Left lung (tissue), 10 donors: Measurements from ENCODE around the gene CLCN3. TPM values are rescaled to one million over a fixed set of nuclear protein-coding genes. Genes with fewer than 3 reads are reported as not detected.

Source experiments
- ATAC-seq: fragments of 200-7000 bp; cut with Tn5 transposase; one replicate; pipeline ENCODE4 v1.9.1; 2020; ENCODE audit warnings: moderate library complexity
- DNase-seq, 4 donors: peaks; one replicate each; pipeline ENCODE4 v3.0.0-alpha.2; 2013 to 2020
- H3K27ac ChIP-seq, 2 donors: fragments of 200-600 bp; sonication (generic) in 1 of 2; one replicate each; pipeline versions ENCODE4 v1.5.0 to v1.8.0; 2020 to 2021
- H3K27me3 ChIP-seq, 2 donors: fragments of 200-600 bp; sonication (generic) in 1 of 2; one replicate each; pipeline versions ENCODE4 v1.5.0 to v1.8.0; 2020 to 2021
- H3K36me3 ChIP-seq, 2 donors: fragments of 200-600 bp; sonication (generic) in 1 of 2; one replicate each; pipeline versions ENCODE4 v1.5.0 to v1.8.0; 2020 to 2021
- H3K4me1 ChIP-seq, 2 donors: fragments of 200-600 bp; one replicate each; pipeline ENCODE4 v1.8.0; 2021
- H3K4me3 ChIP-seq, 2 donors: fragments of 200-600 bp; sonication (generic) in 1 of 2; one replicate each; pipeline versions ENCODE4 v1.5.0 to v1.8.0; 2020 to 2021; ENCODE audit warnings: mild to moderate bottlenecking in 1 of 2
- H3K9me3 ChIP-seq, 2 donors: fragments of 200-600 bp; sonication (generic) in 1 of 2; one replicate each; pipeline versions ENCODE4 v1.5.0 to v1.8.0; 2020 to 2021
- CTCF ChIP-seq, 2 donors: fragments of 200-600 bp; sonication (generic) in 1 of 2; IDR thresholded peaks; one replicate each; pipeline versions ENCODE4 v1.5.0 to v1.8.0; 2021; ENCODE audit warnings: antibody characterized with exemption in 2 of 2
- intact Hi-C, 2 donors: fragments of 100-400 bp; cut with DNase I; formaldehyde crosslinking; loops; one replicate each; pipeline versions ENCODE4 v1.11.2 to v1.14.2; 2022
- polyA plus RNA-seq, 6 donors: library from polyadenylated mRNA; unstranded; fragments of 120-200 nt; gene quantifications; one replicate each; pipeline ENCODE4 v1.2.1, GENCODE V29; 2013; ENCODE audit not compliant: insufficient read length in 6 of 6
- total RNA-seq, 2 donors: library from RNA; stranded (reverse); fragmentation: NEBNext Ultra II Directional; extraction: Animal tissue kit (Norgen Biotek cat#: 25700); gene quantifications; one replicate each; pipeline ENCODE4 v1.2.1, GENCODE V29; 2021
- donor health status: DM: no; HTN: yes; CAD: no.
- donor health status: DM: no; HTN: no; CAD: no.

CLCN3 gene
- total and polyA plus RNA-seq, 8 donors, result 48.1 to 78.2 (median 64.5) TPM

DNA sequence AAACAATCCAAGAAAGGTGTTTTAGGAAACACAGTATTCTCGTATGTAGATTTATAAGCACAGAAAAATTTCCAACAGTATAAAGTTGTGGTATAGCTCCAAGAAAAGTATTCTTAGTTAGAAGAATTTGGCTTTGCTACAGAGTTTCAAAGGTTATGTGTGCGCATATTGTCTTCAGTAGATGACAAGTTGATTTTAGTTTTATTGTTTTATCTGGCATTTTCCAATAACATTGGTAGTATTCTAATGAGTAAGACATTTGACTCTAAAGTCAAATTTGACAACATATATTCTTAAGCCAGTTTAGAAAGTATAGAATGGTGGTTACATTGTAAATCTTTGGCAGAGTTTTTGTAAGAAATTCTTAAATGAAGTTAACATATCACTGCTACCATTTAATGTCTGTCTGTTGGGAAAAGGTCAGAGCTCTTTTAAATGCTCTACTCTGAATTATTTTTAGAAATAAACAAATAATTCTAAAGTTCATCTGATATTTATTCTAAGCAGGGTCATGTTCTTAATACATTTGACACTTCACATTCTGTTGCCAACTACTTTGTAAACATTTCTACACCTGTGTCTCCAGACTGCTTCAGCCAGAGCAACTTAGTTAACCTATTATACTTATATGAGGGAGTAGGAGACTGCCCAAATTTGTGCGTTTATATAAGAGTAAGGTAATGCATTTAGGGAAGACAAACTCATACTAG, 30.0 kb downstream of the CLCN3 start:
- H3K27me3 ChIP-seq, result no peaks in the 10 kb centered on the region
- H3K27ac ChIP-seq, result peak overlapping the region in 1 of 2 donors; percentile 38
- no peaks in the 10 kb centered on the region for H3K36me3 ChIP-seq
- H3K9me3 ChIP-seq, result no peaks in the 10 kb centered on the region
- DNase-seq (no peak), ATAC-seq (peak; percentile 85)
- H3K4me3 ChIP-seq, result no peak overlapping the region
- no peak for TF ChIP-seq CTCF (IDR thresholded peaks at IDR 0.05)
- intact Hi-C loops, result no loop called here
- peaks cover 4 to 5% of the 10 kb centered on the region in 2 donors for H3K4me1 ChIP-seq

DNA sequence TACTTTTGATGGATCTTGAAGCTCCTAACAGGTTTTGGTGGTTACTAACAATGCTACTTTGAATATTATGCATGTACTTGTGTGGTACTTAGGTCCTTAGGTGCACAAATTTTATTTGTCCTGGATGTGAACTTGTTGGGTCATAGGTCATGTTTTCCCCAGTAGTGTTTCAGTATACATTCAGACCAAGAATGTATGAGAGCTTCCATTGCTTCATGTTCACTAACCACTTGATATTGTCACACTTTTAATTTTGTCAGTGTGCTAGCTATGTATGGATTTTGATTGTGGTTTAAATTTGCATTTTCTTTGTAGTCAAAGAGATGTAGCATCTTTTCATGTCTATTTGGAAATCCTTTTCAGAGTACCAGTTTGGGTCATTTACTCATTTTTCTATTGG, 32.2 kb downstream of the CLCN3 start:
- TF ChIP-seq CTCF (IDR thresholded peaks at IDR 0.05), result no peak
- Histone ChIP-seq H3K4me3 (no peak overlapping the region), H3K4me1 (peaks cover 4 to 5% of the 10 kb centered on the region in 2 donors), H3K27me3 (no peaks in the 10 kb centered on the region), H3K9me3 (no peaks in the 10 kb centered on the region), H3K27ac (no peak overlapping the region), H3K36me3 (no peaks in the 10 kb centered on the region)
- ATAC-seq (no peak), DNase-seq (no peak)
- intact Hi-C loops, result no loop called here

DNA sequence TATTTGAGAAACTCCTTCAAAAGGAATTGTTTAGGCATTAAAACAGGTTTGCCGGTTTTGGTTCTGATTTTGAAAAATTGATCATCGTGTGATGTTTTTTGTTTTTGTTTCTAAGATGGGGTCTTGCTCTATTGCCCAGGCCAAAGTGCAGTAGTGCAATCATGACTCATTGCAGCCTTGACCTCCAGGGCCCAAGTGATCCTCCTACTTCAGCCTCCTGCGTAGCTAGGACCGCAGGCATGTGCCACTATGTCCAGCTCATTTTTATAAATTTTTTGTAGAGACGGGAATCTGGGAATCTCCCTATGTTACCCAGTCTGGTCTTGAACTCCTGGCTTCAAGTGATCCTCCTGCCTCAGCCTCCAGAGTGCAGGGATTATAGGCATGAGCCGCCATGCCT, 35.0 kb downstream of the CLCN3 start:
- intact Hi-C loops, result no loop called here
- DNase-seq, result no peak
- Histone ChIP-seq H3K4me3 (no peak overlapping the region), H3K27me3 (no peaks in the 10 kb centered on the region), H3K4me1 (peaks cover 5 to 19% of the 10 kb centered on the region in 2 donors), H3K36me3 (no peaks in the 10 kb centered on the region), H3K9me3 (no peaks in the 10 kb centered on the region), H3K27ac (no peak overlapping the region)
- TF ChIP-seq CTCF (IDR thresholded peaks at IDR 0.05), result no peak
- ATAC-seq, result no peak

DNA sequence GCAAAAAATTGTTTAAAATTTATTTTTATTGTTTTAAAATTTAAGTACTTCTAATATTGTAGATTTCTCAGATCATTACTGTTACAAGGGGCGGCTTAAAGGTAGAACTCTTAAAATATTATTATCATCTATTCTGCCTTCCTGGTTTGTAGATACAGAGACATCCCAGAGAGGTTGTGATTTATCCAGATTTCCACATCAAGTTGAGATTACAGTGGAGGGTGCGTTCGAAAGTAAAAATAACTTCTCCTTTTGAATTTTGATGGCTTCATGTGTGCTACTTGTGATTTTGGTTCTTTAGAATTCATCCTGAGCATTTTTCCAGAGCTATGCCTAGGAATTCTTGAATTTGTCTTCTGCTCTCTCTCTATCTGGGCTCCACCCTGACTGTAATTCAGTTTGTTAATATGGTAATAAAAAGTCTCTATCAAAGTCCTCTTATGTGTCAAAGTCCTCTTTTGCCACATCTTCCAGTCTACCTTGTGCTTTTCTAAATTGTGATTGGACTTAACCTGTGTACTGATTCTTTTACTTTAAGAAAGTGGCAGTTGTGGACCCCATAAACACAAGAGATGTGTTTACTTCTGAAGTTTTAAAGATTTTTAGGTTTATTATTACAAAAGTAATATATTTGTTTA, 37.2 kb downstream of the CLCN3 start:
- DNase-seq, result no peak
- Histone ChIP-seq H3K27ac (no peak overlapping the region), H3K9me3 (no peaks in the 10 kb centered on the region), H3K4me3 (no peak overlapping the region), H3K36me3 (no peaks in the 10 kb centered on the region), H3K4me1 (peaks cover 5 to 18% of the 10 kb centered on the region in 2 donors), H3K27me3 (no peaks in the 10 kb centered on the region)
- no peak for ATAC-seq
- TF ChIP-seq CTCF (IDR thresholded peaks at IDR 0.05), result no peak
- intact Hi-C loops, result no loop called here

- intact Hi-C loops, result no loop called here
- H3K9me3 ChIP-seq, result no peaks in the 10 kb centered on the region
- TF ChIP-seq CTCF (IDR thresholded peaks at IDR 0.05), result no peak
- H3K27ac ChIP-seq, result no peak overlapping the region
- no peaks in the 10 kb centered on the region for H3K27me3 ChIP-seq
- no peaks in the 10 kb centered on the region for H3K36me3 ChIP-seq
- ATAC-seq, result no peak
- peaks cover 5 to 18% of the 10 kb centered on the region in 2 donors for H3K4me1 ChIP-seq
- DNase-seq, result no peak
- H3K4me3 ChIP-seq, result no peak overlapping the region
These were observed 37.8 kb downstream of the CLCN3 start for GRCh38 chr4:169658196-169658595.
